Medulla oblongata (tissue), 1 donor: ENCODE data around the gene MPP2.
"Not testable (repeated sequence)": the region's sequence is repeated elsewhere in the genome, so short reads cannot be mapped to it uniquely, and the experiment has no call there.

Source experiments
- DNase-seq: peaks from one replicate; pipeline ENCODE4 v3.0.0-alpha.2; 2015; ENCODE audit errors: extremely low spot score

Gene MPP2, protein sequence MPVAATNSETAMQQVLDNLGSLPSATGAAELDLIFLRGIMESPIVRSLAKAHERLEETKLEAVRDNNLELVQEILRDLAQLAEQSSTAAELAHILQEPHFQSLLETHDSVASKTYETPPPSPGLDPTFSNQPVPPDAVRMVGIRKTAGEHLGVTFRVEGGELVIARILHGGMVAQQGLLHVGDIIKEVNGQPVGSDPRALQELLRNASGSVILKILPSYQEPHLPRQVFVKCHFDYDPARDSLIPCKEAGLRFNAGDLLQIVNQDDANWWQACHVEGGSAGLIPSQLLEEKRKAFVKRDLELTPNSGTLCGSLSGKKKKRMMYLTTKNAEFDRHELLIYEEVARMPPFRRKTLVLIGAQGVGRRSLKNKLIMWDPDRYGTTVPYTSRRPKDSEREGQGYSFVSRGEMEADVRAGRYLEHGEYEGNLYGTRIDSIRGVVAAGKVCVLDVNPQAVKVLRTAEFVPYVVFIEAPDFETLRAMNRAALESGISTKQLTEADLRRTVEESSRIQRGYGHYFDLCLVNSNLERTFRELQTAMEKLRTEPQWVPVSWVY

DNA sequence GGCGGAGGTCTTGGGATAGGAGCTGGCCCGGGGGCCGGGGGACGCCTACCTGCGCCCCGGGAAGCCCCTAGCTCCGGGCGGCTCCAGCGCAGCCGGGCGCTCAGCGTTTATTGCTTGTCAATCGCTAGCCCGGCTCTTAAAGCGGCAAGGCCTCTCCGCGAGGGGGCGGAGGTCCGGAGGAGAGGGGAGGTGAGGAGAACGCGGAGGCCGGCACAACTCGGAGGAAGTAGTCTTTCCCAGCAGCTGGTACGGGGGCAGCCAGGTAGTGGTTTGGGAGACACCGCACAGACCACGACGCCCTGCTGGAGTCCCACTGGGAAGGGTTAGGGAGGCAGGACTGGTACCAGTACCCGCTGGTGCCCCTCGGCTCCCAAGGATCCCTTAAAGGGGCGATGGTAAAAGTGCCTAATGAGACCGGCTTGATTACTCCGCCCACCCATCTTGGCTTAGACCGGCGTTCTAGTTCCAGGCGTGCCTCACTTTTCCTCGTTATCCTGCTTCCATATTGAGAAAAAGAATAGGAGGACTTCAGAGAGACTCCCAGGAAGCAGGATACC, at the start of gene MPP2:
MPP2 (minus strand) TSS at position 112 of the 557 bp plus-strand sequence. CDS start 3,076 bp downstream, outside the sequence.
- DNase-seq = peak; percentile 89

DNA sequence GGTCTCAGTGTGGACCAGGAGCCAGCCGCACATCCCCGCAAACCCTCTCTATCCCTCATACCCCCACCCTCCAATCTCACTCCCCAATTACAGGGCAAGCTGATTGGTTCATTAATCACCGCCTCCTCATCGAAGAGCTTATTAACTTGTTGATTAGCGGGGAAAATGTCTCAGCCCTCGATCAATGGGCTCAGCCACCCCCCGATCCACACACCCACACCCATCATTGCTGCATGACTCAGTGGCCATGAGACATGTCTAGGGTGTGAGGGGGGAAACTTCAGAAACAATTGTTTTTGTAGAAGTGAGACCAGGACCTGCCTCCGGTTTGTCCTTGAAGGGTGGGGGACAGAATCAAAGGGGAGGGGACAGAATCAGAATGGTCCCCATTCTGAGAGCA, 48.9 kb upstream of the MPP2 start:
- no peak for DNase-seq

DNA sequence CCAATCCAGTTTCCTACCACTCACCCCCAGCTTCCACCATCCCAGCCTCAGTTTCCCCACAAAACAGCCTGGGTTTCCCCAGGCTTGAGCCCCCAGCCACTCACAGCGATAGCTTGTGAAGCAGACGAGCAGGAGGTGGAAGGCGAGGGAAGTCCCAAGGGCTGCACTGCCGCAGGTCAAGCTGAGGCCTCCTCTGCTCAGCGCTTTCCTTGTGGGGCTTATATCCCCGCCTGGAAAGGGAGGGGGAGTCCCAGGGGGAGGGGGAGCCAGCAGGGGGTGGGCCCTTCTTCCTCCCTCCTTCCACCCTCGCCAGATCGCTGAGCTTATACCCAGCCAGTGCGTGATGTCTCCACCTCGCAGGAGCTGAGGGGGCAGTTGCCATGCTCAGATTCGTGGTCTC, 46.4 kb upstream of the MPP2 start, which contains the start of gene PYY:
PYY (minus strand) TSS at position 195 of the 400 bp plus-strand sequence. CDS start 457 bp downstream, outside the sequence.
- no peak for DNase-seq

DNA sequence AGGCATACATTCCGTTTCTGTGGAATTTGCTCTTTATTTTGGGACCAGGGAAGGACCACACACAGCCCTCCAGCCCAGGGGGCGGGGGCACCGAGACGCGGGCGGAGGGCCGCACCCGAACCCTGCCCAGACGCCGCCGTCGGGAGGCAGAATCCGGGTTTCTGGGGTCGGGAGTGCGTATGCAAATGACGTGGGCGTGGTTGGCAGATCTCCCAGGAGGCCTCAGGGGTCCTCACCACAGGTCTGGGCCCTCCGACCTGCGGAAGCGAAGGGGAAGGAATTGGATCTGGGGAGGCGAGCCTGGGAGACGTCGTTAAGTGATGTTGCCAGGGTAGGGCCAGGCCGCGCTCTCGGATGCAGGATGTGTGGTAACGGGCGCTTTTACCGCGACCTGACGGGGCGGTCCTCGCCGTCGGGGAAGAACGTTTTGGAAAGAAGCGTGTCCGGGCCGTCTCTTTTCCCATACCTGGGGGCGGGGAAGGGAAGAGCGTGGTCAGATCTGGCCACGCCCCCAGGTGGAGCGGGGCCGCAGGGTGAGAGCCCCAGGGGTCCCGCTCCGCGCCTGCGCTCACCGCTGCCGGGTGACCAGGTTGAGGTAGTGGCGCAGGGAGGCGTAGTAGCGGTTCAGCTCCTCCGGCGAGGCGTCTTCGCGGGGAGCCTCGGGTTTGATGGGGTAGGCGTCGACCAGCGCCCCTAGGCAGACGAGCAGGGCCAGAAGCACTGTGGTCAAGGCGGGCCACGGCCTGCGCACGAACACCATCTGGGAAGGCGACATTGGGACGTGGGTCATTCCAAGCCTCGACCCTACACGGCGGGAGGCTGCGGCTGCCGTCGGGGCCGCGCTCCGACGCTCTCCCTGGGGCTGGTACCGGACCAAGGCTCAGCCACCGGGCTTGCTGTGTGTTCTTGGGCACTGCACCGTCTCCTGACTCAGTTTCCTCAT, 45.7 kb upstream of the MPP2 start:
- DNase-seq = no peak

DNA sequence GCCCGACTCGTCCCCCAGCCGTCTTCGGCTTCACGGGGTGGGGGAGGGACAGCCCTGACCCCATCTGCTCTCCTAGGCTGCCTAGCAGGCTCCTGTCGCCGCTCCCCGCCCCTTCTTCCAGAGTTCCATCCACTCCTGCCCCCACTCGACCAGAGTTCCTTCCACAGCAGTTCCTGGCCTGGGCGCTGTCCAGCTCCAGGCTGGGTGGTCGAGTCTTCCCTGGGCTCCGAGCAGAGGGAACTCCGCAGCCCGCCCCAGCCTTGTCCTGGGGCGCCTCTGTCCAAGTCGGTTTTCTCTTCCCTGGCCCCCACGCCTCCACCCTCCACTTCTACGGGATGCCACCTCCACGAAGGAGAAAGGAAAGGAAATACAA, 45.0 kb upstream of the MPP2 start:
- DNase-seq = no peak

DNA sequence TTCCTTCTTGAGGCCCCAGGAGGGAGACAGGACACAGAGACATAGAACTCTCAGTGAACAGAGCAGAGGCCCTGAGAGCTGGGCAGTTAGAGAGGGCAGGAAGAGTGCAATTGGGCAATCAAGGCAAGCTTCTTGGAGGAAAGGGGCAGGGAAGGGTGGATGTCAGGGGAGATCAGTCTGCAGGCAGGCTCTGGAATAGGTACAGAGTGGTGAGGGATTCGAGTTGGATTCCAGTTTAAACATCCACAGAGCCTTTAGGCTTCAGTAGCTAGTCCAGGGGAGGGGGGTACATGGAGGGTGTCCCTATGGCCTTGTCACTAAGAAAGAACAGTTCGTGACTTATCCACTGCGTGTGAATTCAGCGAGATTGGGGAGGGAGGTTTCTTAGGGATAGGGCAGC, 44.4 kb upstream of the MPP2 start:
- no peak for DNase-seq

DNA sequence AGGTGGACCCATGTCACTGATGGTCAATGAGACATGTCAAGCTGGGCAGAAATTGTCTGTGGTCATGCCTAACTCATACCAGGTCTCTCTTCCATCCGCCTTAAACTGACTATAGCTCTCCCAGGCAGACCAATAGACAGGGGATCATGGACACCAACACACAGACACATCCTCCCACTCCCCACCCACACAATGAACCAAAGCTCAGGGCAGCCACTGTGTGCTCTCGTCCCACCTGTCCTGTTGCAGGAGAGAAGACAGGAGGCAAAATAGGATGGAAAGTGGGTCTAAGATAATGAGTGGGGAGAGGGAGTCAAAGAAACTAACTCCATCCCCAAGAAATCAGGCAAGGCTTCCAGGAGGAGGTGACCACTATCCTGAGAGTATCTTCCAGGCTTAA, 43.2 kb upstream of the MPP2 start:
- DNase-seq = no peak

DNA sequence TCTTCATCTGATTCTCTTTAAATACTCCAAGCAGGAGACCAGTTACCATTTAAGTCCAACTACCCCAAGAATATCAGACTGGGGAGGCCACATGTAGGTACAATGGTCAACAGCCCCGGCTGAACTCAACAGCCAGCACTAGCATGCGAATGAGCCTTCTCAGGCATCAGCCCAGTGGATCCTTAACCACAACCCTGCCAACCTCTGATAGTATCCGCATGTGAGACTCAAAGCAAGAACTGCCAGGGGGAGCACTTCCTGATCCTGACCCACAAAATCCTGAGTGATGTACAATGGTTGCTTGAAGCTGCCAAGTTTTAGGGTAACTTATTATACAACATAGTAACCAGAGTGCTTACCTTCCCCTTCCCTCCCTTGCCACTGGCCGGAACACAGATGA, 42.4 kb upstream of the MPP2 start:
- DNase-seq = no peak

DNA sequence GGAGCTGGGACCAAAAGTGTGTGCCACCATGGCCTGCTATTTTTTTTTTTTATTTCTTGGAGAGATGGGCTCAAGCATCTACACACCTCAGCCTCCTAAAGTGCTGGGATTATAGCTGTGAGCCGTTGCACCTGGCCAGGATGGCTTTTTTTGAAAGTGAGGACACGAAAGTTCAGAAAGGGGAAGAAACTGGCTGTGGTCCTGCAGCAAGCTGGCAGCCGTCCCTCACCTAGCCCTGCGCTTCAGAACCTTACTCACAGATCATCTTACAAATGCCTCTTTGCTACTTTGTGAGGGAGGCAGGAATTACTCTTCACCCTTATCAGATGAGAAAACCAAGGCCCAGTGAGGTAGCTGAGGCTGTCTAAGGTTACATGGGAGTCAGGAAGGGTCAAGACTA, 39.4 kb upstream of the MPP2 start:
- DNase-seq = no peak

DNA sequence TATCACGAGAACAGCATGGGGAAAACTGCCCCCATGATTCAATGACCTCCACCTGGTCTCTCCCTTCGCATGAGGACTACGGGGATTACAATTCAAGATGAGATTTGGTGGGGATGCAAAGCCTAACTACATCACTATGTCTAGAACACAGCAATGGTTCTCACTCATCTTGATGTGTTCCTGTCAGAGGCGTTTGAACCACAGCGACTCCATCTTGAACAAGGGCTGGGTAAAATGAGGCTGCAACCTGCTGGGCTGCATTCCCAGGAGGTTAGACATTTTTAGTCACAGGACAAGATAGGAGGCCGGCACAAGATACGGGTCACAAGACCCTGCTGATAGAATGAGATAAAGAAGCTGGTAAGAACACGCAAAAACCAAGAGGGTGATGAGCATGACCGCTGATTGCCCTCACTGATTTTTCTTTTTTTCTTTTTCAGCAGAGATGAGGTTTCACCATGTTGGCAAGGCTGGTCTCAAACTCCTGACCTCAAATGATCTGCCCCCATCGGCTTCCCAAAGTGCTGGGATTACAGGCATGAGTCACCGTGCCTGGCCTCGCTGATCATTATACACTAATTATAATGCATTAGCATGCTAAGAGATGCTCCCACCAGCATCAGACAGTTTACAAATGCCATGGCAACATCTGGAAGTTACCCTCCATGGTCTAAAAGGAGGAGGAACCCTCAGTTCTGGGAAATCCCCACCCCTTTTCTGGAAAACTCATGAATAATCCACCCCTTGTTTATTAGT, 37.9 kb upstream of the MPP2 start:
- DNase-seq = no peak

DNA sequence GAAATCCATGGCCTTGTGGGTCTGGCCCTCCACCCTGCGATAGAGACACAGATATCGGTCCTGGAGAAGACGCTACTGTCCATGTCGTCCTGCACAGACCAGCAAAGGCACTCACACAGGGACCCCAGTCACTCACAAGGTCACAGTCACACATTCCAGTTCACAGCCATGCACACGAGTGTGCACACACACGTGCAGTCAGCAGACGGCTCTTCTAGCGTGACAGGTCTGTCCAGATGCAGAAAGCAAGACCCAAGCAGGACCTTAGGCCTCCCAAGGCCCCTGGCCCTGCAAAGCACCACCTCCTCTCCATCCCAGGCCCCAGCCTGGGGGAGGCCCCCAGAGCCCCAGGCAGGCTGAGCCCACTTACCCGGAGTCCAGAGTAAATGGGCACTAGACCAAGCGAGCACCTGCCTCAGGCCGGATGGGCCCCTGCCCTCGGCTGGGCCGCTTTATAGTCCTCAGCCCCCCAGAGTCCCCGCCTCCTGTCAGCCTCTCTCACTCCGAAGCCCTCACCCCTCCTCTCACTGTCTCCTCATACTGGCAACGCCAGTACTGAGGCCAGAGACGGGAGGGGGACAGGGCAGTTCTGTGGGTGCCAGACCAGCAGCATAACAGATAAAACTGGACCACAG, 34.8 kb upstream of the MPP2 start, which contains the start of gene PPY:
PPY (minus strand) TSS at position 426 of the 635 bp plus-strand sequence. CDS start 822 bp downstream, outside the sequence.
- DNase-seq = no peak

DNA sequence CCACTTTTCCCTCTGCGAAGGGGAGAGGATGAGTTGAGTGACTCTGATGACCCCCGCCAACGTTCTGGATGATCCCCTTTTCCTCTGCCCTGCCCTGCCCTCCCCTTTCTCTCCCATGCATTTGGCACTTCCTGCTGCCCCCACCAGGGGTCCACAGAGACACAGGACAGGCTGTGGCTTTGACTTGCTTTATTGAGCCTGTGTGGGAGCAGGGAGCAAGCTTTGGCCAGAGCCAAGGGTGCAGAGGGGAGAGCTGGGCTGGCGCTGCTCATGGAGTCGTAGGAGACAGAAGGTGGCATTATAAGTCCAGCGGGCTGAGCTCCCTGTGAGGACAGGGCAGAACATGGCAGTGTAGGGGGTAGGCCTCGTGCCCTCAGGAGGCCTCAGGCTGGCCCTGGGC, 33.3 kb upstream of the MPP2 start:
- no peak for DNase-seq

DNA sequence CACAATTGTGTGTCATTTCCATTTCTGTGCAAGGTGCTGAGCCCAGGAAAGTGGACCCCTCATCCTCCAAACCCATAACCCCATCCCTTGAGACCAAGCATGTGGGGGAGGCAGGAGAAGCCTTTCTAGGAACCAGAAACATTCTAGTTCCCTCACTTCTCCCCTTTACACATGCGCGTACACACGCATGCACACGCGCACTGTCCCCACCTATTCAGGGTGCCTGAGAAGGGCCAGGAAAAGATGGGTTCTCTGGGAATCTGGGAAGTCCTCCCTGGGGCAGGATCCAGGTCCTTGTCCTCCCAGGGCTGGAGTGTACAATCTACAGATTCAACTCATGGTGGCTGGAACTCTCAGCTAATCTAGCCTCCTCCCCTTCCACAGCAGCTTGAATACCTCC, 32.5 kb upstream of the MPP2 start:
- DNase-seq = no peak

DNA sequence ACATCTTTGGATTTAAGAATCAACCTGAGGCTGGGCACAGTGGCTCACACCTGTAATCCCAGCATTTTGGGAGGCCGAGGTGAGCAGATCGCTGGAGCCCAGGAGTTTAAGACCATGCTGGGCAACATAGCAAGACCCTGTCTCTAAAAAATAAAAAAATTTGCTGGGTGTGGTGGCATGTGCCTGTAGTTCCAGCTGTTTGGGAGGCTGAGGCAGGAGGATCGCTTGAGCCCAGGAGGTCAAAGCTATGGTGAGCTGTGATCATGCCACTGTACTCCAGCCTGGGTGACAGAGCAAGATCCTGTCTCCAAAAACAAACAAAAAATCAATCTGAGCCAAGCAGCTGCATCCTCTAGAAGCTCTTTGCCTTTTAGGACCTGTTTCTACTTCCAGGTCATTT, 32.1 kb upstream of the MPP2 start:
- not testable (repeated sequence) for DNase-seq

DNA sequence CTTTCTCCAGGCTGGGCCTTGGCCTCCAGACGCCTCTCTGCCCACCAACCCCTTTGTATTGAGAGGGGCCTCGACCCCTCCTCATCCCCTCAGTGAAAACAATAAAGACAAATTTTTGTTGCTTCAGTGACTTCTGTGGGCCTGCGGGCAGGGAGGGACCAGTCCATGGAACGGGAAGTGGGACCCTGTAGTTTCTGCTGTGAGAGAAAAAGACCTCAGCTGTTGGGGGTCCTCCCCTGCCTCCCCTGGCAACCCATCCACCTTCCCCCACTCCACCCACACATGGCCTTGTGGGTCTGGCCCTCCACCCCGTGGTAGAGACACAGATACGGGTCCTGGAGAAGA, 31.5 kb upstream of the MPP2 start:
- no peak for DNase-seq

DNA sequence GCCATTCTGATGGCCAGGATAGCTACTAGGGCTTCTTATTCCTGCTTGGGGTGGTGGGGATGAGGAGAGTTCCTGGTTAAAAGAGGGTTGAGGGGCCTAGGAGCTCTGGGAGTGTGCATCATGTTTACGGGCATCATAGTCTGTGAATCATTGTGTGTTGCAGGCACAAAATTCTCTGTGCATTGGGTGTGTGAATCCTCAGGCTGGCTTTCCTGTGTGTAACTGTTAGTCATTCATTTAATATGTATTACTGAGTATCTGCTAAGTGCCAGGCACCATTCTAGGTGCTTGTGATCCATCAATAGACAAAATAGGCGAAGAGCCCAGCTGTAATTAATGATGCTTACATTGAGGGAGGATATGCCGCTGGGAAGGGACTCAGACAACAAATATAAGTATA, 29.1 kb upstream of the MPP2 start:
- no peak for DNase-seq

DNA sequence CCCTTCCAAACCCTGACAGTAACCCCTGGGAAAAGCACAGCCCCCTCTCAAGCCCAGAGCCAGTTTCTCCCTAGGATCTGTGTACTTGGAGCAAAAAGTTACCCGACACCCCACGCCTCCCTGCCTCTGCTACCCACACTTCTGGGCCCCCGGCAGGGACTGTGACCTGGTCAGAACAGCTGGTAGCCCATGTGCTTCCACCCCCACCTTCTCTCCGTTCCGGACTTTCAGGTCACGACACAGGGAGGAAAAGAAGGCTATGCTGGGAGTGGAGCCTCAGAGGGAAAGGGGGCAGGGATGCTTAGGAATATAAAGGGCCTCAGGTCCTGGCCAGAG, 28.6 kb upstream of the MPP2 start:
- no peak for DNase-seq

DNA sequence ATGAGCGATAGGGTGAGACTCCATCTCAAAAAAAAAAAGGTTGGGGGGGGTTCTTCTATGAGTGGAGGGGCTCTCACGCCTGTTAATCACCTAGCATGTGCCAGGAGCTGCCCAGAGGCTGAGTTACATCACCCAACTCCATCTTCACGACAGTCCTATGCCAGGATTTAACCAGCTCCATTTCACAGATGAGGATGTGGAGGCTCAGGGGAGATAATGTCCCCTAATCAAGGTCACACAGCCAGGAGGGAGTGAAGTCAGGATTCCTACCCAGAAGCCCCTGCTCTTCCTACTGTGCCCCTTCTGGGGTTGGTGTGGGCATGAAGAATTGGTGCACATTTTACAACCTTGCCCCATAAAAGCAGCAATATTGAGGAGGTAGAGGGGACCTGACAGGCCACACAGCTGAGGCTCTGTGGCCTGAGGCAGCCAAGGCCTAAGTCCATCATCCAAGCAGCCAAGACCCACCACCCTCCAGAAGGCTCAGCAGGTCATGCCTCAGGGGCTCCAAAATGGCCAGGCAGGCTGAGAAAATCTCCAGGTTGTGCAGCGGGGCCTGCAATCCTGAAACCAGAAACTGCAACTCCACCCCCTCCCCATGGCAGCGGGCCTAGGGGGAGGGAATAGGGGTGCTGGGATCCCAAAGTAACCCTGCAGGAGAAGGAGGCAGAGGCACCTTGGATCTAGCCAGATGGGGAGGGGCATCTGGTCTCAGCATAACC, 28.0 kb upstream of the MPP2 start:
- DNase-seq = no peak

DNA sequence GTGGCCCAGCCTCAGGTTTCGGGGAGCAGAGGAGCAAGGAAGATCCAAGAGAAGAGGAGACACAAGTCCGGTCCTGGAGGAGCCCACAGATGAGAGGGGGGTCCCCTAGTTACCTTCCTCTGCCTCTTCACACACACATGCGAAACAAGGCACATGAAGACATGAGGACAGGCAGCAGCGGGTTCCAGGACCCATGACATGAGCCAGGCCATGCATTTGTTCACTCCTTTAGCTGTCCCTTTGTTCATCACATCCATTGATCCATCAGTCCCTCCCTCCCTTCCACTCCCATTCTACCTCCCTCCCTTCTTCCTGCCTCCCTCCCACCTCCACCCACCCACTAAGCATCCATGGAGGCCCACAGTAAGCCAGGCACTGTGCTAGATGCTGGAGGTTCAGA, 25.6 kb upstream of the MPP2 start:
- DNase-seq = no peak

DNA sequence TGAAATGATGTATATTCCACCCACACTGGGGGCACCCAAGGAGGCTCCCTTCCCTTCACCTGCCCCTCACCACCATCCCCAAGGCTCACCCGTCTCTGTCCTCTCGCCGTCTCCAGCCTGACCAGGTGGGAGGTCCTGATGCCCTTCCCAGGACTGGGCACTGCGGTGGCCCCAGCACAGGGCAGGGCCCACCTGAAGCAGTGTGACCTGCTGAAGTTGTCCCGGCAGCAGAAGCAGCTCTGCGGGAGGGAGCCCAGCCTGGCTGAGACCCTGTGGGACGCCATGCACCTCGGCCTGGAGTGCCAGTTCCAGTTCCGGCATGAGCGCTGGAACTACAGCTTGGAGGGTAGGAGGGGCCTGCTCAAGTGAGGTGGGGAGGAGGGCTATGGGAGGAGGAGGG, 25.0 kb upstream of the MPP2 start:
- no peak for DNase-seq
